ENCODE data around the gene IL9. TPM values are rescaled to one million over a fixed set of nuclear protein-coding genes. Genes with fewer than 3 reads are reported as not detected.

Gene IL9
- not detected for polyA plus RNA-seq (2012; ENCODE audit: low read depth, missing spikeins)

GRCh38 chr5:135895474-135896006 is at the start of gene IL9:
TSS of gene IL9 (minus strand) at chr5:135895841. CDS start at chr5:135895816, 25 bp downstream.
- FAIRE-seq (no peak), DNase-seq (ENCODE audit: insufficient read length, low spot score) (no peak)
- TF ChIP-seq TAF1 (IDR thresholded peaks at IDR 0.05; ENCODE audit: low read depth, low read length) (no peak), POLR2AphosphoS5 (IDR thresholded peaks at IDR 0.05; ENCODE audit: low read depth, low read length) (no peak), POLR2A (IDR thresholded peaks at IDR 0.05; ENCODE audit: low read depth, low read length) (no peak), SPI1 (IDR thresholded peaks at IDR 0.05; ENCODE audit: low read depth, low read length) (no peak), PAX5 (IDR thresholded peaks at IDR 0.05; ENCODE audit: insufficient read depth, low read length, severe bottlenecking) (no peak), POU2F2 (IDR thresholded peaks at IDR 0.05; ENCODE audit: low read depth, low read length) (no peak)

- TF ChIP-seq PAX5 (IDR thresholded peaks at IDR 0.05; ENCODE audit: insufficient read depth, low read length, severe bottlenecking), result no peak
- TF ChIP-seq SPI1 (IDR thresholded peaks at IDR 0.05; ENCODE audit: low read depth, low read length), result no peak
- no peak for TF ChIP-seq TAF1 (IDR thresholded peaks at IDR 0.05; ENCODE audit: low read depth, low read length)
- TF ChIP-seq POLR2AphosphoS5 (IDR thresholded peaks at IDR 0.05; ENCODE audit: low read depth, low read length), result no peak
- no peak for TF ChIP-seq POLR2A (IDR thresholded peaks at IDR 0.05; ENCODE audit: low read depth, low read length)
- no peak for TF ChIP-seq POU2F2 (IDR thresholded peaks at IDR 0.05; ENCODE audit: low read depth, low read length)
- peak; percentile 78 for FAIRE-seq
Observed at GRCh38 chr5:135944967-135945560, 49.4 kb upstream of the IL9 start.

GRCh38 chr5:135944564-135944963 is 48.9 kb upstream of the IL9 start:
- FAIRE-seq (no peak), DNase-seq (ENCODE audit: insufficient read length, low spot score) (no peak)
- no peak for TF ChIP-seq PAX5 (IDR thresholded peaks at IDR 0.05; ENCODE audit: insufficient read depth, low read length, severe bottlenecking)

More at GRCh38 chr5:135944967-135945560, 49.4 kb upstream of the IL9 start:
- no peak for DNase-seq (ENCODE audit: insufficient read length, low spot score)

GRCh38 chr5:135942202-135942771 is 46.6 kb upstream of the IL9 start:
- FAIRE-seq, result no peak
- DNase-seq (ENCODE audit: insufficient read length, low spot score), result no peak
- TF ChIP-seq POU2F2 (IDR thresholded peaks at IDR 0.05; ENCODE audit: low read depth, low read length), result no peak
- no peak for TF ChIP-seq PAX5 (IDR thresholded peaks at IDR 0.05; ENCODE audit: insufficient read depth, low read length, severe bottlenecking)
- no peak for TF ChIP-seq SPI1 (IDR thresholded peaks at IDR 0.05; ENCODE audit: low read depth, low read length)
- no peak for TF ChIP-seq POLR2AphosphoS5 (IDR thresholded peaks at IDR 0.05; ENCODE audit: low read depth, low read length)
- TF ChIP-seq POLR2A (IDR thresholded peaks at IDR 0.05; ENCODE audit: low read depth, low read length), result no peak
- TF ChIP-seq TAF1 (IDR thresholded peaks at IDR 0.05; ENCODE audit: low read depth, low read length), result no peak

- FAIRE-seq, result no peak
- no peak for TF ChIP-seq SPI1 (IDR thresholded peaks at IDR 0.05; ENCODE audit: low read depth, low read length)
- no peak for TF ChIP-seq POLR2A (IDR thresholded peaks at IDR 0.05; ENCODE audit: low read depth, low read length)
- no peak for TF ChIP-seq PAX5 (IDR thresholded peaks at IDR 0.05; ENCODE audit: insufficient read depth, low read length, severe bottlenecking)
- no peak for TF ChIP-seq POU2F2 (IDR thresholded peaks at IDR 0.05; ENCODE audit: low read depth, low read length)
- no peak for TF ChIP-seq TAF1 (IDR thresholded peaks at IDR 0.05; ENCODE audit: low read depth, low read length)
- TF ChIP-seq POLR2AphosphoS5 (IDR thresholded peaks at IDR 0.05; ENCODE audit: low read depth, low read length), result no peak
- no peak for DNase-seq (ENCODE audit: insufficient read length, low spot score)
Observed at GRCh38 chr5:135941711-135942110, 46.1 kb upstream of the IL9 start.

- DNase-seq (ENCODE audit: insufficient read length, low spot score) (no peak), FAIRE-seq (no peak)
- TF ChIP-seq POLR2AphosphoS5 (IDR thresholded peaks at IDR 0.05; ENCODE audit: low read depth, low read length) (no peak), PAX5 (IDR thresholded peaks at IDR 0.05; ENCODE audit: insufficient read depth, low read length, severe bottlenecking) (no peak), POU2F2 (IDR thresholded peaks at IDR 0.05; ENCODE audit: low read depth, low read length) (no peak), SPI1 (IDR thresholded peaks at IDR 0.05; ENCODE audit: low read depth, low read length) (no peak)
Observed at GRCh38 chr5:135937245-135937911, 41.7 kb upstream of the IL9 start.

- no peak for TF ChIP-seq POLR2A (IDR thresholded peaks at IDR 0.05; ENCODE audit: low read depth, low read length)
- FAIRE-seq, result no peak
- DNase-seq (ENCODE audit: insufficient read length, low spot score), result no peak
Observed at GRCh38 chr5:135934939-135935338, 39.3 kb upstream of the IL9 start.

GRCh38 chr5:135930949-135931295 is 35.3 kb upstream of the IL9 start:
- FAIRE-seq (no peak), DNase-seq (ENCODE audit: insufficient read length, low spot score) (no peak)
- TF ChIP-seq SPI1 (IDR thresholded peaks at IDR 0.05; ENCODE audit: low read depth, low read length) (no peak), POLR2AphosphoS5 (IDR thresholded peaks at IDR 0.05; ENCODE audit: low read depth, low read length) (no peak), POU2F2 (IDR thresholded peaks at IDR 0.05; ENCODE audit: low read depth, low read length) (no peak), POLR2A (IDR thresholded peaks at IDR 0.05; ENCODE audit: low read depth, low read length) (no peak), PAX5 (IDR thresholded peaks at IDR 0.05; ENCODE audit: insufficient read depth, low read length, severe bottlenecking) (no peak), TAF1 (IDR thresholded peaks at IDR 0.05; ENCODE audit: low read depth, low read length) (no peak)

GRCh38 chr5:135930029-135930948 is 34.6 kb upstream of the IL9 start:
- DNase-seq (ENCODE audit: insufficient read length, low spot score) (no peak), FAIRE-seq (no peak)
- no peak for TF ChIP-seq POLR2A (IDR thresholded peaks at IDR 0.05; ENCODE audit: low read depth, low read length)
- no peak for TF ChIP-seq POU2F2 (IDR thresholded peaks at IDR 0.05; ENCODE audit: low read depth, low read length)
- no peak for TF ChIP-seq SPI1 (IDR thresholded peaks at IDR 0.05; ENCODE audit: low read depth, low read length)
- TF ChIP-seq PAX5 (IDR thresholded peaks at IDR 0.05; ENCODE audit: insufficient read depth, low read length, severe bottlenecking), result no peak
- no peak for TF ChIP-seq POLR2AphosphoS5 (IDR thresholded peaks at IDR 0.05; ENCODE audit: low read depth, low read length)
- no peak for TF ChIP-seq TAF1 (IDR thresholded peaks at IDR 0.05; ENCODE audit: low read depth, low read length)

All from GM12891 (cell line).